Pons (tissue), 1 donor: ENCODE data around the gene PODNL1.

Experiments
- DNase-seq: peaks from one replicate; pipeline ENCODE4 v3.0.0-alpha.2; 2016; ENCODE audit warnings: low spot score

Gene PODNL1

GRCh38 chr19:13958043-13958442 lies 19.8 kb upstream of the PODNL1 start:
- DNase-seq: no peak

DNA sequence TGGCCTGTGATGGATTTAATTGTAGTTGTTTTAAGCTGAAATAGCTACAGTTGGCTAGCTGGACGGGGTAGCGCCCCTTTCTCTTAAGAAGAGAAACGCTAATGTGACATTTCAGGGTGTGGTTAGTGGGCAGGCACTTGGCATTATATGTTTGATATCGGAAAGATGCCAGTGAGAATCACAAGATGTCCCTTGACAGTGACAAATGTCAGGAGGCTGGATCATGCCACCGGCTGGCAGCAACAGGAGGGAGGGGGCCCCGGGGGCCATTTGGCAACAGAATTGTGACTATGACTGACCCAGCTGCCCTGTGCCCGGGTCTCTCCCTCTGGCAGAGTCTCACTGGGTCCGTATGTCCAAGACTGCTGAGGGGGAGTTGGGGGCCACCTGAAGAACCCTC lies 18.8 kb upstream of the PODNL1 start:
- no peak for DNase-seq

DNA sequence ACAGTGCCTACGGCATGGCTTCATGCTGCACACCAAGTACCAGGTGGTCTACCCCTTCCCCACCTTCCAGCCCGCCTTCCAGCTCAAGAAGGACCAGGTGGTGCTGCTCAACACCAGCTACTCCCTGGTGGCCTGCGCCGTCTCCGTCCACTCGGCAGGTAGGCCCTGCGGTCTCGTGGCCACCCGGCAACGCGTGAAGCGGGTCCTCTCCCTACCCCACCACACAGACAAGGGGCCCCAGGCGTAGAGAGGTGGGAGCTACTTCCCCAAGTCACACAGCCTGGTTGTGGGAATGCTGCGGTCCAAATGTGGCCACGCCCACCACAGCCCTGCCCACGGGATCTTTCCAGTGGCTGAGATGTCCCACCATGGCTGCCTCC lies 18.1 kb upstream of the PODNL1 start:
- no peak for DNase-seq

- DNase-seq: no peak
Measured at GRCh38 chr19:13955662-13956364, 17.6 kb upstream of the PODNL1 start.

DNA sequence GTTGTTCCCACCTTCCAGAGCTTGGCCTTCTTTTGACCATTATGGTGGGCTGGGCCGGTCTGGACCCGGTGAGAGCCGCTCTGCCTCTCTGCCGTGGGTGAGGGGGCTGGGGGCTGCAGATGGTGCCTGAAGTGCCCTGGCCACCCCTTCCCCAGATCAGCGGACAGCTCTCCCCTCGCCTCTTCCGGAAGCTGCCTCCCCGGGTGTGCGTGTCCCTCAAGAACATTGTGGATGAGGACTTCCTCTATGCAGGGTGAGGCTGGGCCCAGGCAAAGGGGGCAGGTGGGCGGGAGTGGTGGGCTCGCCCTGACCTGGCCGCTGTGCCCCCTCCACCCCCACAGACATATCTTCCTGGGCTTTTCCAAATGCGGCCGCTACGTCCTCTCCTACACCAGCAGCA lies 16.0 kb upstream of the PODNL1 start:
- DNase-seq: no peak

DNA sequence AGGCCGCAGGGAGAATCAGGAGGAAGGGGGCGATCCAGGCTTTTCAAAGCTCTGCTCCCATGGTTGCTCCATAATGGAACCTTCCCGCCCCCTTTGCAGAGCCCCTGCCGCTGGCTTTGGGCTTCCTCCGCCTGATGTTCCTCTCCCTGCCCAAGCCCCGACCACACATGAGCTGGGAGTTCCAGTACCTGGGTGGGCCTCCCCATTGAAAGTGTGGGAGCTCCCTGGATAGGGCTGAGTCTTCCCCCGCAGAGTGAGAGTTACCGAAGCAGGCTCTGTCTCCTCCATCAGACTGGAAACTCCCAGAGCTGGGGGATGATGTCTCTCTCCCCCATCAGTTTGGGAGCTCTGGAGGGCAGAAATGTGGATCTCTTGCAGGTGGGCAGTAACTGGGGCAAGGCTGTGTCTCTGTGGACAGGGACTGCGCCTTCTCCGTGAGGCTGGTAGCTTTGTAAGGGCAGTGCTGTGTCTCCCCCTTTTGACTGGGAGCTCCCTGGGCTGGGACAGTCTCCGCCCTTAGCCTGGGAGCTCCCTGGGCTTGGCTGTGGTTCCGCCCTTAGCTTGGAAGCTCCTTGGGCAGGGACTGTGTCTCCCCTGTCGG lies 14.8 kb upstream of the PODNL1 start:
- DNase-seq: no peak

DNA sequence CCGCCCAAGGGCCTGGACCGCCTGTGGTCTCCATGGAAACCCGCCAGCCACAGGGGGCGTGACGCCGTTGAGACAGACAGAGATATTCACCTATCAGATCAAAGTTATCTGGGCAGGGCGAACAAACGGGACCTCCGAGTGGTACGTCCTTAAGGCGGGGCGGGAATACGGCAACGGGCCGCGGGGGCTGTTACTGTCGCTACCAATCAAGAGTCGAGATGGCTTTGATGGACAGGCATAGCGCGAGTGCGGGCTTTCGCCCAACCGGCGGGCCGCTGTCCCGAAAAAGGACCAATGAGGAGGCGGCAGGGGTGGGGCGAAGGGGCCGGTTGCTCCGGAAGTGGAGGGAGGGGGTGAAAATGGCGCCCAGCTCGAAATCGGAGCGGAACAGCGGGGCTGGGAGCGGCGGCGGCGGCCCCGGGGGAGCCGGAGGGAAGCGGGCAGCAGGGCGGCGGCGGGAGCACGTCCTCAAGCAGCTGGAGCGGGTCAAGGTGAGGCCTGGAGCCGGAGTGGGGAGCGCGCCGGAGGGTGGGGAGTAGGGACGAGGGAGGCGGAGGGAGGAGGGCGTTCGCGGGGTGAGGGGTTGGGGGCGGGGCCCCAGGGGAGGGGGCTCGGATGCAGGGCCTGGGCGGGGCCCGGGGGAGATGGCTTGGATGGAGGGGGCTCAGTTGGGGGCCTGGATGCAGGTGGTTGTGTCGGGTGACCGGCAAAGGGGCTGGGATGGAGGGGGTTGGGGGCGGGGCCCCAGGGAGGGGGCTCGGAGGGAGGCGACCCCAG lies 14.1 kb upstream of the PODNL1 start, which contains the start of gene DCAF15:
TSS of gene DCAF15 (plus strand) at position 356 of the 777 bp plus-strand sequence. CDS start at position 360, 4 bp downstream.
- DNase-seq: peak; percentile 99

- no peak for DNase-seq
Measured at GRCh38 chr19:13951799-13952153, 13.6 kb upstream of the PODNL1 start.

DNA sequence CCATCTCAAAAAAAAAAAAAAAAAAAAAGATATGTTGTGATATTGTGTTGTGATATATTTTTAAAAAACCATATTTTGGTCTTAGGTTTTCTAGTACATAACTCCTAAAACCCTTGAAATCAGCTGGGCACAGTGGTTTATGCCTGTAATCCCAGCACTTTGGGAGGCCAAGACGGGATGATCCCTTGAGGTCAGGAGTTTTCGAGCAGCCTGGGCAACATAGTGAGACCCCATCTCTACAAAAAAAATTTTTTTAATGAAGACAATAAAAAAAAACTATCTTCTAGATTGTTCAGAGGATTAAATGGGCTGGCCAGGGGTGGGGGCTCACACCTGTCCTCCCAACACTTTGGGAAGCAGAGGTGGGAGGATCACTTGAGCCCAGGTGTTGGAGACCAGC lies 12.8 kb upstream of the PODNL1 start:
- no peak for DNase-seq

- no peak for DNase-seq
Measured at GRCh38 chr19:13946414-13946813, 8.2 kb upstream of the PODNL1 start.

DNA sequence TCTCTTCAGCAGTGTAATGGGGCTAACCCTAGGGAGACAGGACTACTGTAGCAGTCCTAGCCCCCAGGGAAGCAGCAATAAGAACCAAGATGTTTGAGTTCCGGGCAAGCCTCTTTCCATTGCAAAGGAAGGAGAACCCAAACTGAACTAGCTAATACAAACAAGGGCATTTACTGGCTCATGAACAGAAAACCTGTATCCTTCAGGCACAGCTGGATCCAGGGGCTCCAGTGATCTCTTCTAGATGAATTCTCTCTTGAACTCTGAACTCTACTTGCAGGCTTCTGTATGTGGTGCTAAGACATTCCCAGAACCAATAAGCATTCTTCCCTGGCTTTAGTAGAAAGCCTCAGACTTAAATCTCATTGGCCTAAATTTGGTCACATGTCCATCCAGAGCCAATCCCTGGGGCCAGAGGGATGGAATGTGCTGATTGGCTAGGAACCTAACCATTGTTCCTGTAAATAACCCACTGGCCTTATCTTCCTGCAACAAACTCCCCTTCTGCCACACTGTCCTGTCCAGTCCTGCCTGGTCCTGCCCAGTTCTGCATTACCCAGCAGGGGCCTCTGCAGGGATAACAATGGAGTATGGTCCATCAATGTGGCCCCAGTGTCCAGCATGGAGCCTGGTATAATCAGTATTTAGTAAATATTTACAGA lies 3.9 kb upstream of the PODNL1 start:
- DNase-seq: no peak

DNA sequence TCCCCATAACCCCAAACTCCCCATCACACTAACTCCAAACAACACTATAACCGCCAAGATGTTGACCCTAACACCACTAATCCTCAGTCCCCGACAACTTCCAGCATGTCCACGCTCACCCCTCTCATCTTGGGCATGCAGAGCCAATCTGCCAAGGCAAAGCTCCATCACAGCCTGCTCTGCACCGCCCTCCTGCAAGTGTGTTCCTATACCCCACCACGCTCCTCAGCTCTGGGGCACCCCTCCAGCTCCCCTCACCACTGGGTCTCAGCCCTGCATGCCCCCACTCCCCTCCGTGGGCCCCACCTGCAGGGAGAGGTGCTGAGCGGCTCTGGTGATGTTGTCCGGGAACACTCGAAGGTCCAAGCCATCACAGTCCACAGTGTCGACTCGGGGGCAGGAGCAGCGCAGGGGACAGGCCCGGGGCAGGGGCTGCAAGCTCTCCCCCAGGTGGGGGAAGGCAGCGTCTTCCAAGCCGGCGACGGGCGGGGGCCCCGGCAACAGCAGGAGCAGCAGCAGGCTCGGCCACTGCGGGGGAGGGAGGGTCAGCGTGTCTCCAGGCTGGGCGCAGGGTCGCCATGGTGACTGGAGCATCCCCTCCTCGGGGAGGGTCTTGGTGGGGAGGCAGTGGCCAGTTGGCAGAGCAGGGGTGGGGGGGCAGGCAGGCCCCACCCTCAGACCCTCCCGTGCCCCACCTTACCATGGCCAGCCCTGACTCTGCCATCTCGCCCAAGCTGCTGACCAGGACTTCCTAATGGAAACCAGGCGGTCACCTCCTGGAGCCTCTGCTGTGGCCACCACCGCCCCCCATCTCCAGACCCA lies 527 bp downstream of the PODNL1 start:
- DNase-seq: no peak

DNA sequence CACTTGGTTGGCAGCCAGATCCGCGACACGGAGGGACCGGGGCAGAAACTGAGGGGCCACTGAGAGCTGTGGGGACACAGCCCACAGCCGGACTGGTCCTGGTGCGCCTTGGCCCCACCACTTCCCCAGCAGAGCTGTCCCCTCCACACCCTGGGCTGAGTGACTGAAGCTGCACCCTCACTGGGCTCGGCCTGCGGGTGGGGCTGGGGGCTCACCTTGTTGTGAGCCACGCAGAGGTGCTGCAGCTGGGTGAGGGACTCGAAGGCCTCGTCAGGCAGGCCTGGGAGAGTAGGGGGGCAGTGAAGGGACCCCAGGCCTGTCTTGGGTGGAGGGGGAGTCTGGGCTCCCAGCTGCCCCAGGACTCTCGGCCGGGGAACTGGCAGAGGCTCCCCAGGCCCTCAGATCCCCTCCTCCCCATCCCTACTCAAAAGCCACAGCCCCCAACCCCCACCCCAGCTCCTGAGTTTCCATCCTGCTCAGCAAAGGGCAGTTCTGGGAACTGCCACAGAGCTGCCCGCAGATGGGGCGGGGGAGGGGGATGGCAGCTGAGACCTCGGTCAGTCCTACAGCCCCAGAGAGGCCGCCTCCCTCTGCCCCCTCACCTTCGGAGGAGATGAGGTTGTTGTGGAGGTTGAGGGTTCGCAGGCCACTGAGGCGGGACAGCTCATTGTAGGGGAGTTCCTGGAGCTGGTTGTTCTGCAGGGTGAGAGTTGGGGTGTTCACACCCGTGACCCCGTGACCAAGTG lies 2.3 kb downstream of the PODNL1 start:
- no peak for DNase-seq

- DNase-seq: no peak
Measured at GRCh38 chr19:13934785-13935109, 3.5 kb downstream of the PODNL1 start.

DNA sequence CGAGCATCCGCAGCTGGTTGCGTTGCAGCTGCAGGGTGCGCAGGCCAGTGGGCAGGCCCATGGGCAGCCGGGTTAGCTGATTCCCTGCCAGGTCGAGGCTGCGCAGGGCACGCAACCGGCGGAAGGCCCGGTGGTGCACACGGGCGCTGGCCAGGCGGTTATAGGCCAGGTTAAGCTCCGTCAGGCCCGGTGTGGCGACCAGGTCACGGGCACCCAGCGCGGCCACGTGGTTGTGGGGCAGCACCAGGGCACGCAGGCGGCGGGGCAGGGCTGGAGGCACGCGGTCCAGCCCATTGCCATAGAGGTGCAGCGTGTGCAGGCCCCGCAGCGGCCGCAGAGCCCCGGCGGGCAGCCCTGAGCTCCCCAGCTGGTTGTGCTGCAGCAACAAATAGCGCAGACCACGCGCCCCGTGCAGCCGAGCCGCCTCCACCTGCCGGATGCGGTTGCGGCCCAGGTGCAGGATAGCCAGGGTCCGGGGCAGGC lies 5.3 kb downstream of the PODNL1 start:
- no peak for DNase-seq

DNA sequence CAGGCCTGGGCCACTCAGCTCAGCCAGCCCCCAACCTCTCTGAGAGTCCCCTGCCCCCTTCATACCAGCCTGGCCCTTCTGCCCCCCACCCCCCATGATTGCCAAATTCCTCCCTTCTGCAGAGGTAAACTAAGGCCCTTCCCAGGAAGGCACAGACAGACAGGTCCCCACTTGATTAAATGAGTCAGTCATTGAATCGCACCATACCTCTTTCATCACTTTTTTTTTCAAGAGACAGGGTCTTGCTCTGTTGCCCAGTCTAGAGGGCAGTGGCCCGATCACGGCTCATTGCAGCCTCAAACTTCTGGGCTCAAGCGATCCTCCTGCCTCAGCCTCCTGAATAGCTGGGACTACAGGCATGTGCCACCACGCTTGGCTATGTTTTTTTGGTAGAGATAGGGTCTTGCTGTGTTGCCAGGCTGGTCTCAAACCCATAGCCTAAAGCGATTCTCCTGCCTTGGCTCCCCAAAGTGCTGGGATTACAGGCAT lies 6.0 kb downstream of the PODNL1 start:
- DNase-seq: no peak

DNA sequence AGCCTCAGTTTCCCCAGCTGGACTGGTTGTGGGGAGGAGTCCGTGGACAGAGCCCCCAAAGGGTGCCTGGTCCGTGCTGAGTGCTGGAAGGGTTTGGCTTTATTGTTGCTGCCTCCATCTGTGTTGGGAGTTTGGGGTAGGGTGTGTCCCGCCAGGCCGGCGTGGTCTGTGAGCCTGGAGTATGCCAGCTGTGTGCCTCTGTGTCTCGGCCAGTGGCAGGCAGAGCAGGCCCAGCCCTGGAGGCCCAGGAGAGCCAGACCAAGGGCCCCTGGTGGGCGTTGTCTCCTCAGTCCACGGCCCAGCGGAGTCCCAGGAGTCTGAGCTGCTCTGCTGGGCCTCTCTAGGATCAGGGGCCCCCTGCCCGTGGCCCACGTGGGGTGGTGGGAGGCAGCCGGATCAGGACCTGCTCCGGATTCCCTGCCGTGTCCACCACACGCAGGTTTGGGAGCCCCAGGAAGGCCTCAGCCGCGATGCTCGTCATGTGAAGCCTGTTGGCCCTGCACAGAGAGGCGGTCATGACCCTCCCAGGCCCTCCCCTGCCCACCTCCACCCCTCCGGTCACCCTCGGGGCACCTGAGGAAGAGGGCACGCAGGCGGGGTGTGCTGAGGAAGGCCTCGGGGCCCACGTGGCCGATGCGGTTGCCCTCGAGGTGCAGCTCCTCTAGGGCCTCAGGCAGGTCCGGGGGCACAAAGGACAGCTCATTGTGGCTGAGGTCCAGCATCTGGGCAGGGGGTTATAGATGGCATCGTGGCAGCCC lies 6.6 kb downstream of the PODNL1 start:
- no peak for DNase-seq

DNA sequence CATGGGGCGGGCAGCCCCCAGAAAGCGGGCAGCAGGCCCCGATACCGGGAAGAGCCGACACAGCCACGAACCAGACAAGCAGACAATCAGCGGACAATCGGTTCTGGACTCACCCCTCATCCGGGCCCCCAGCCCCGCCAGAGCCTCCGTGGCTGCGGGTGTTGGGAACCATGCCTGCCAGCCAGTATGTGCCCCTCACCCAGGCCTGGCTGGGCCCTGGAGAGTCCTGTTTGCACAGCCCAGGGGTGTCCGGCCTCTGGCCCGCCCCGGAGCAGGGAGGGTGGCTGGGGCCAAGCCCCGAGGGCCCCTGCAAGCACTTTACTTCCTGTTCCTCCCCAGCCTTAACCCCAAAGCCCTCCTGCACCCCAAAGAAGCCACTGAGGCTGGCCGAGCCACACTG lies 7.8 kb downstream of the PODNL1 start:
- no peak for DNase-seq

GRCh38 chr19:13929956-13930355 lies 8.3 kb downstream of the PODNL1 start:
- DNase-seq: no peak

DNA sequence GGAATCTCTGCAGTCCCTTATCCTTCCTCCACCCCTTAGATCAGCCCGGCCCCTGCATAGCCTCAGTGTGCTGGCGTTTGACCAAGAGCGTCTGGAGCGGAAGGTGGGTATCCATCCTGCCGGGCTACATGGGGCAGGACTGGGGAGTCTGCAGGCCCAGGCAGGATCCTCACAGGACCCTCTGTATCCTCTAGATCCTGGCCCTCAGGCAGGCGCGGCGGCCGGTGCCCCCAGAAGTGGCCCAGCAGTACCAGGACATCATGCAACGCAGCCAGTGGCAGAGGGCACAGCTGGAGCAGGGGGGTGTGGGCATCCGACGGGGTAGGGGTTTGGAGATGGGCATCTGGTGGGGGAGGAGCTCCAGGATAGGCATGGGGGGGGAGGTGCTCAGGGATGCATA lies 8.9 kb downstream of the PODNL1 start:
- DNase-seq: no peak
